Activated CD8-positive, alpha-beta T cell treated with anti-CD3 and anti-CD28 coated beads for 36 hours (primary cell): Measurements from ENCODE around the gene GABBR2. TPM values are rescaled to one million over a fixed set of nuclear protein-coding genes. Genes with fewer than 3 reads are reported as not detected.

Experiments used
- ATAC-seq: fragments of 200-7000 bp; cut with Tn5 transposase; one replicate; pipeline ENCODE4 v1.10.0; 2021; ENCODE audit warnings: mild to moderate bottlenecking, moderate library complexity
- CTCF ChIA-PET: fragments of 350-600 bp; sonication (Branson Sonifier 250); formaldehyde crosslinking; loops from one replicate; lab custom pipeline; 2021; ENCODE audit warnings: antibody characterized with exemption; lab: Charles Lee
- POLR2A ChIA-PET: fragments of 350-600 bp; sonication (Branson Sonifier 250); formaldehyde crosslinking; loops from one replicate; lab custom pipeline; 2021; ENCODE audit warnings: antibody characterized with exemption; lab: Charles Lee
- DNase-seq: peaks from one replicate; pipeline ENCODE4 v3.0.0-alpha.2; 2020
- H3K27ac Mint-ChIP-seq: one replicate; pipeline ENCODE4 v1.8.0; 2021; ENCODE audit warnings: mild to moderate bottlenecking, mixed read lengths
- H3K27me3 Mint-ChIP-seq: one replicate; pipeline ENCODE4 v1.8.0; 2021; ENCODE audit warnings: mixed read lengths
- H3K36me3 Mint-ChIP-seq: one replicate; pipeline ENCODE4 v1.8.0; 2021; ENCODE audit warnings: low read depth, mixed read lengths
- H3K4me1 Mint-ChIP-seq: one replicate; pipeline ENCODE4 v1.8.0; 2021; ENCODE audit warnings: low read depth, mixed read lengths
- H3K4me3 Mint-ChIP-seq: one replicate; pipeline ENCODE4 v1.8.0; 2021; ENCODE audit warnings: mild to moderate bottlenecking, moderate library complexity, mixed read lengths
- H3K9me3 Mint-ChIP-seq: one replicate; pipeline ENCODE4 v1.8.0; 2021; ENCODE audit warnings: mixed read lengths
- intact Hi-C: fragments of 100-400 bp; cut with micrococcal nuclease; formaldehyde crosslinking; loops from one replicate; pipeline ENCODE4 v1.10.0; 2022
- total RNA-seq, 2 experiments: library from RNA; stranded (reverse); gene quantifications; one replicate each; pipeline ENCODE4 v1.2.3, GENCODE V29; 2021
- TF ChIP-seq, protein P1 (sequence below): fragments of 200-600 bp; IDR thresholded peaks from one replicate; pipeline ENCODE4 v1.8.0; 2022; ENCODE audit warnings: antibody characterized with exemption, mild to moderate bottlenecking

The GABBR2 gene
- total RNA-seq, 2 experiments from 2014 or later, result not detected

DNA sequence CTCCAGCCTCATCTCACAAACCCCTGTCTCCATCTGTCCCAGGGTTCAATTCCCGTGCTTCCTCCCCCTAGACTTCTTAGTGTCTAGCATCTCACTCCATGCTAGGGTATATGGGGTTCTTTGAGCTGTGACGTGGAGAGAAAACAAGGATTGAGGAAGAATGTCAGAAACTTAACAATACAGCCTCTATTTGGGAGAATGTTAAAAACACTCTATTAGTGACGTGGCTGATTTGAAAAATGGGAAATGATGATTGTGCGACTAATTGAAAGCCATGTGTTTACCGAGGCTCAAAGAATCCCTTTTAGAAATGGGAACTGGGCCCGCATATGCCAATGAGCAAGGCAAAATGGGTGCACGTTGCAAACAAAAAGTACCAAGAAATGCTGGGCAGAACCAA, 380.6 kb downstream of the GABBR2 start:
- ATAC-seq (no peak), DNase-seq (no peak)
- no peaks in the 10 kb centered on the region for H3K9me3 Mint-ChIP-seq
- peaks cover 5% of the 10 kb centered on the region for H3K4me1 Mint-ChIP-seq
- TF ChIP-seq, protein P1, sequence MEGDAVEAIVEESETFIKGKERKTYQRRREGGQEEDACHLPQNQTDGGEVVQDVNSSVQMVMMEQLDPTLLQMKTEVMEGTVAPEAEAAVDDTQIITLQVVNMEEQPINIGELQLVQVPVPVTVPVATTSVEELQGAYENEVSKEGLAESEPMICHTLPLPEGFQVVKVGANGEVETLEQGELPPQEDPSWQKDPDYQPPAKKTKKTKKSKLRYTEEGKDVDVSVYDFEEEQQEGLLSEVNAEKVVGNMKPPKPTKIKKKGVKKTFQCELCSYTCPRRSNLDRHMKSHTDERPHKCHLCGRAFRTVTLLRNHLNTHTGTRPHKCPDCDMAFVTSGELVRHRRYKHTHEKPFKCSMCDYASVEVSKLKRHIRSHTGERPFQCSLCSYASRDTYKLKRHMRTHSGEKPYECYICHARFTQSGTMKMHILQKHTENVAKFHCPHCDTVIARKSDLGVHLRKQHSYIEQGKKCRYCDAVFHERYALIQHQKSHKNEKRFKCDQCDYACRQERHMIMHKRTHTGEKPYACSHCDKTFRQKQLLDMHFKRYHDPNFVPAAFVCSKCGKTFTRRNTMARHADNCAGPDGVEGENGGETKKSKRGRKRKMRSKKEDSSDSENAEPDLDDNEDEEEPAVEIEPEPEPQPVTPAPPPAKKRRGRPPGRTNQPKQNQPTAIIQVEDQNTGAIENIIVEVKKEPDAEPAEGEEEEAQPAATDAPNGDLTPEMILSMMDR, result no peak
- H3K27ac Mint-ChIP-seq, result no peak overlapping the region
- H3K27me3 Mint-ChIP-seq, result peaks cover 8% of the 10 kb centered on the region
- H3K4me3 Mint-ChIP-seq, result no peak overlapping the region
- H3K36me3 Mint-ChIP-seq, result no peaks in the 10 kb centered on the region
- intact Hi-C loops, result no loop called here
- POLR2A ChIA-PET, result no interaction called here
- CTCF ChIA-PET, result interaction anchor here (1.2 kb wide), 1 partner anchor 13 kb away, joined by 3 read pairs; no protein-coding TSS in a partner anchor

DNA sequence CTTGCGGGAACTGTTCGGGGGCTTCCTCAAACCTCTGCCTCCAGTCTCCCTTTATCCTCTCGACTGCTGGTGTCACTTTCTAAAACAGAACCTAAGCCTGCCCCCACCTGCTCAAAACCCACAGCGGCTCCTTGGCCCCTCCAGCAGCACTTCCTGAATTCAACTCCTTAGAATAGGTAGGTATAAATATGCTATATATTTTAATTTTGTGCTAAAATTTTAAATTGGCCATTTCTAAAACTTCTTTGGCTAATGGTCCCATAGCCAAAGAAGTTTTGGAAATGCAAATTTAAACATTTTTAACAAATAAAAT, 381.5 kb downstream of the GABBR2 start:
- POLR2A ChIA-PET, result no interaction called here
- TF ChIP-seq, protein P1, result no peak
- intact Hi-C loops, result no loop called here
- Mint-ChIP-seq H3K4me1 (peaks cover 5% of the 10 kb centered on the region), H3K27me3 (peaks cover 8% of the 10 kb centered on the region), H3K9me3 (no peaks in the 10 kb centered on the region), H3K36me3 (no peaks in the 10 kb centered on the region), H3K4me3 (no peak overlapping the region), H3K27ac (no peak overlapping the region)
- CTCF ChIA-PET, result interaction anchor here (0.6 kb wide), 1 partner anchor 33 kb away, joined by 3 read pairs; no protein-coding TSS in a partner anchor
- DNase-seq (no peak), ATAC-seq (no peak)

- DNase-seq (peak; percentile 53), ATAC-seq (peak; percentile 74)
- CTCF ChIA-PET, result interaction anchor here (0.6 kb wide), 1 partner anchor 32 kb away, joined by 3 read pairs; no protein-coding TSS in a partner anchor
- TF ChIP-seq, protein P1, result no peak
- no peaks in the 10 kb centered on the region for H3K9me3 Mint-ChIP-seq
- intact Hi-C loops, result no loop called here
- no peaks in the 10 kb centered on the region for H3K36me3 Mint-ChIP-seq
- H3K4me1 Mint-ChIP-seq, result peaks cover 5% of the 10 kb centered on the region
- H3K4me3 Mint-ChIP-seq, result peak overlapping the region; percentile 17
- H3K27me3 Mint-ChIP-seq, result peaks cover 8% of the 10 kb centered on the region
- POLR2A ChIA-PET, result no interaction called here
- H3K27ac Mint-ChIP-seq, result no peak overlapping the region
These were observed 382.1 kb downstream of the GABBR2 start for GRCh38 chr9:98326459-98327248.

DNA sequence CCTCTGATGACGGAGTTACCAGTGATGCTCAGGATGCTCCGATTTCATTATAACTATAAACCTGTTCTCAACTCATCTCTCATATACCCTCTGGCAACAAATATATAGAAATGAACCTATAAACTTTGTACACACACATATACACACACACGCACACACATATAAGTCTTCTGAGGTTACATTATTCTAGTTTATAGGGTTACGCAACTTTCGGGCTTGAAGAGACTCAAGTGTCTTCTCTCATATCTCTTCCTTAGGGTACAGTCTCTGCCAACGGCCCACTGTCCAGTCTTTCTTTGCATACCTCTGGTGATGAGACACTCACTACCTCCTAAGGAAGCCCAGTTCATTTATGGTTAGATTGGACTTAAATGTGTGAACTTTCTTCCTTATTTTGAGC, 383.9 kb downstream of the GABBR2 start:
- TF ChIP-seq, protein P1, result no peak
- Mint-ChIP-seq H3K4me1 (peaks cover 5% of the 10 kb centered on the region), H3K9me3 (no peaks in the 10 kb centered on the region), H3K27ac (no peak overlapping the region), H3K36me3 (no peaks in the 10 kb centered on the region), H3K27me3 (no peaks in the 10 kb centered on the region), H3K4me3 (no peak overlapping the region)
- DNase-seq (no peak), ATAC-seq (no peak)
- POLR2A ChIA-PET, result no interaction called here
- intact Hi-C loops, result no loop called here
- CTCF ChIA-PET, result no interaction called here

GRCh38 chr9:98323831-98324135, 385.0 kb downstream of the GABBR2 start:
- no peaks in the 10 kb centered on the region for H3K36me3 Mint-ChIP-seq
- H3K4me1 Mint-ChIP-seq, result peaks cover 5% of the 10 kb centered on the region
- POLR2A ChIA-PET, result no interaction called here
- H3K27me3 Mint-ChIP-seq, result no peaks in the 10 kb centered on the region
- no peak for DNase-seq
- ATAC-seq, result no peak
- H3K9me3 Mint-ChIP-seq, result no peaks in the 10 kb centered on the region
- H3K4me3 Mint-ChIP-seq, result no peak overlapping the region
- H3K27ac Mint-ChIP-seq, result no peak overlapping the region
- intact Hi-C loops, result no loop called here
- CTCF ChIA-PET, result interaction anchor here (1.3 to 1.4 kb wide), 2 partner anchors 9 to 452 kb away, joined by 5 to 6 read pairs; no protein-coding TSS in a partner anchor
- TF ChIP-seq, protein P1, result no peak
